K562 (cell line): ENCODE data around the gene CALM3.

ENCODE experiments used
- BHLHE40 ChIP-seq: IDR thresholded peaks from 2 replicates; pipeline ENCODE4 v1.6.1; 2011; ENCODE audit warnings: low read length, improper control_type of control experiment
- JUND ChIP-seq, 2 experiments: IDR thresholded peaks; 2 replicates in 1 of 2; 3 replicates in 1 of 2; pipeline ENCODE4 v1.6.1; 2011; ENCODE audit warnings: borderline replicate concordance in 2 of 2, low read depth in 2 of 2, low read length in 2 of 2, improper control_type of control experiment in 1 of 2, missing biosample characterization in 1 of 2, missing genetic modification characterization in 1 of 2, missing genetic modification reagents in 1 of 2
- KLF10 ChIP-seq: fragments of 250-450 bp; sonication (Bioruptor Pico); IDR thresholded peaks from 2 replicates; pipeline ENCODE4 v1.6.1; 2021; ENCODE audit warnings: matching md5 sums
- POLR2A ChIP-seq: fragments of 450-650 bp; conservative IDR thresholded peaks from 2 replicates; pipeline ENCODE4 v1.6.1; 2016
- ZNF668 ChIP-seq: fragments of 250-450 bp; sonication (Bioruptor Pico); IDR thresholded peaks from 2 replicates; pipeline ENCODE4 v1.8.0; 2022; ENCODE audit warnings: mild to moderate bottlenecking, inconsistent platforms
- TF ChIP-seq, protein P1 (sequence below): sonication (generic); formaldehyde crosslinking; IDR thresholded peaks from 2 replicates; pipeline ENCODE4 v1.8.1; 2022; ENCODE audit warnings: missing genetic modification reagents

DNA sequence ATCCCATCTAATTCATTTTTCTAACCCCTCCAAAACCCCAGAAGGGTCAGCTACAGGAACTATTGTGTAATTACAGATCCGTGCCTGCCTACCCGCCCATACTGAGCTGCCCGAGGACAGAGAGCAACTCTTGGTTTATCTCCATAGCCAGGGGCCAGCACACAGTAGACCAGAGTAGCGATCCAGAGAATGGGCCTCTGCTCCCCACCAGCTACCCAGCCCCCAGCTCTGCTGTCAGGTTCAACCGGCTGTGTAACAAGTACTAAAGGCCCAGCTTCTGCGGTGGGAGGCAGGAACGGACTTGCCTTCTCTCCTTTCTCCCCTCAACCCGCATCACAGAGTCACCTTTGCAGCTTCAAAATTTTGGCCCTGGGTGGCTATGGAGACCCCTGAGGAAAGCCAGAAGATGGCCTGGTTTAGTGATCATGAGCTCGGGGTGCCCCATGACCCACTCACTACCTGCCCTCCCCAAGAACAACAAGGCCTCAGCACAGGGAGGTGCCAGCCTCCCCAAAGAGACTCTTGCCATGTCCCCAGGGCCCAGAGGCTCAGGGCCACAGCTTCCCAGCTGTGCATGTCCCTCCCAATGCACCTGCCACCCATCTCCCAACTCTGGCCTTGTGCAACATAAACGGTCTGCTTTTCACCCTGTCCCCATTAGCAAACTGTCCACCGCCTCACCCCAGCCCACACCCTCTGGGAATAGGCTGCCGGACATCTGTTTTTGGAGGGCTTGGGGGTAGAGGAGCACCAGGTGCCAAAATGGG is 5.7 kb downstream of the CALM3 start:
- no peak for TF ChIP-seq JUND (IDR thresholded peaks at IDR 0.05; ENCODE audit: borderline replicate concordance, low read depth, low read length)
- TF ChIP-seq JUND (tag; IDR thresholded peaks at IDR 0.05; ENCODE audit: borderline replicate concordance, low read depth, low read length): no peak
- TF ChIP-seq BHLHE40: no peak
- no peak for TF ChIP-seq KLF10 (CRISPR knock-in tag)
- TF ChIP-seq POLR2A: no peak
- TF ChIP-seq, protein P1, sequence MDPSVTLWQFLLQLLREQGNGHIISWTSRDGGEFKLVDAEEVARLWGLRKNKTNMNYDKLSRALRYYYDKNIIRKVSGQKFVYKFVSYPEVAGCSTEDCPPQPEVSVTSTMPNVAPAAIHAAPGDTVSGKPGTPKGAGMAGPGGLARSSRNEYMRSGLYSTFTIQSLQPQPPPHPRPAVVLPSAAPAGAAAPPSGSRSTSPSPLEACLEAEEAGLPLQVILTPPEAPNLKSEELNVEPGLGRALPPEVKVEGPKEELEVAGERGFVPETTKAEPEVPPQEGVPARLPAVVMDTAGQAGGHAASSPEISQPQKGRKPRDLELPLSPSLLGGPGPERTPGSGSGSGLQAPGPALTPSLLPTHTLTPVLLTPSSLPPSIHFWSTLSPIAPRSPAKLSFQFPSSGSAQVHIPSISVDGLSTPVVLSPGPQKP (CRISPR knock-in tag): no peak
- no peak for TF ChIP-seq ZNF668
